ENCODE measurements around the gene GRIP2. TPM values are rescaled to one million over a fixed set of nuclear protein-coding genes. Genes with fewer than 3 reads are reported as not detected.
A peak's percentile ranks its signal among the peaks of the same experiment; 100 is the strongest.

GRIP2 gene
- total RNA-seq, 6 donors from 2014 or later: 0.33 to 1.0 (median 0.59) TPM

- ATAC-seq (ENCODE audit: low FRiP score in 2 of 2) (no peak), DNase-seq (no peak)
- no peak overlapping the region for H3K27ac ChIP-seq
- H3K36me3 ChIP-seq: peaks cover 2 to 53% (median 41%) of the 10 kb centered on the region in 4 donors
- no peak overlapping the region for H3K4me3 ChIP-seq
- TF ChIP-seq EP300 (IDR thresholded peaks at IDR 0.05): no peak
- TF ChIP-seq POLR2A (IDR thresholded peaks at IDR 0.05): no peak
- TF ChIP-seq POLR2AphosphoS5 (IDR thresholded peaks at IDR 0.05): no peak
- TF ChIP-seq, protein P1, sequence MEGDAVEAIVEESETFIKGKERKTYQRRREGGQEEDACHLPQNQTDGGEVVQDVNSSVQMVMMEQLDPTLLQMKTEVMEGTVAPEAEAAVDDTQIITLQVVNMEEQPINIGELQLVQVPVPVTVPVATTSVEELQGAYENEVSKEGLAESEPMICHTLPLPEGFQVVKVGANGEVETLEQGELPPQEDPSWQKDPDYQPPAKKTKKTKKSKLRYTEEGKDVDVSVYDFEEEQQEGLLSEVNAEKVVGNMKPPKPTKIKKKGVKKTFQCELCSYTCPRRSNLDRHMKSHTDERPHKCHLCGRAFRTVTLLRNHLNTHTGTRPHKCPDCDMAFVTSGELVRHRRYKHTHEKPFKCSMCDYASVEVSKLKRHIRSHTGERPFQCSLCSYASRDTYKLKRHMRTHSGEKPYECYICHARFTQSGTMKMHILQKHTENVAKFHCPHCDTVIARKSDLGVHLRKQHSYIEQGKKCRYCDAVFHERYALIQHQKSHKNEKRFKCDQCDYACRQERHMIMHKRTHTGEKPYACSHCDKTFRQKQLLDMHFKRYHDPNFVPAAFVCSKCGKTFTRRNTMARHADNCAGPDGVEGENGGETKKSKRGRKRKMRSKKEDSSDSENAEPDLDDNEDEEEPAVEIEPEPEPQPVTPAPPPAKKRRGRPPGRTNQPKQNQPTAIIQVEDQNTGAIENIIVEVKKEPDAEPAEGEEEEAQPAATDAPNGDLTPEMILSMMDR (IDR thresholded peaks at IDR 0.05): no peak
- no peaks in the 10 kb centered on the region for H3K9me3 ChIP-seq
- H3K27me3 ChIP-seq: no peaks in the 10 kb centered on the region
- H3K4me1 ChIP-seq: peaks cover 25 to 51% (median 41%) of the 10 kb centered on the region in 4 donors
- 76 to 100% methylated on average over 2 to 6 of the region's 6 CpGs for WGBS, 2 donors
Observed at GRCh38 chr3:14455571-14456317, 84.4 kb downstream of the GRIP2 start.

DNA sequence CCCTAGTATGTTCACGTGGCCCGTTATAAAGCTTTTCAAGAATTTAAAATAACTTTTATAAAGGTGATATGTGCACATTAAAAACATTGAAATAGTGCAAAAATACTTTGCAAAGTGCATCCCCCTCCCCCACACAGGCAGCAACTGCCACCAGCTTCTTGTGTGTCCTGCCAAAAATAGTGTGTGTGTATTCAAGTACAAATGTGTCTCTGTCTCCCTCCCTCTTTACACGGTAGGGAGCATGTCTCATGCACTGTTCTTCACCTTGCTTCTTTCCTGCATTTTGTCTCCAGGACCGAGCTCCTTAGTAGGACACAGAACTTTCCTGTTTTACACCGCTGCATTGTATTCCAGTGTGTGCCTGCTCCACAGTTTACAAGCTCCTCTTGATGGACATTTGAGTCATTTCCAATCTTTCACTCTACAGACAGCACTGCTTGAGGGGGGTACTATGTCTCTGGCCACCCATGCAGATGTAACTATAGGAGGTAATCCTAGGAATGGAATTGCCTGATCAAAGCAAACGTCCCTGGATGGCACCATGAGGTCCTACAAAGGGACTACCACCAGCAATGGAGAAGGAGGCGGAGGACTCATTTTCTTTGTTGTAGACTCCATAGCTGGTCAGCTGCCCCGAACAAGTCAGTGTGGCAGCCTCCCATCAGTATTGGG, 85.4 kb downstream of the GRIP2 start:
- no peaks in the 10 kb centered on the region for H3K27me3 ChIP-seq
- no peak overlapping the region for H3K4me3 ChIP-seq
- peak overlapping the region in 2 of 4 donors; percentile 3 to 73 for H3K27ac ChIP-seq
- ATAC-seq (ENCODE audit: low FRiP score in 2 of 2) (no peak), DNase-seq (no peak)
- no peak for TF ChIP-seq POLR2A (IDR thresholded peaks at IDR 0.05)
- TF ChIP-seq, protein P1 (IDR thresholded peaks at IDR 0.05): no peak
- TF ChIP-seq EP300 (IDR thresholded peaks at IDR 0.05): no peak
- no peak for TF ChIP-seq POLR2AphosphoS5 (IDR thresholded peaks at IDR 0.05)
- H3K4me1 ChIP-seq: peaks cover 25 to 47% (median 35%) of the 10 kb centered on the region in 4 donors
- no peaks in the 10 kb centered on the region for H3K9me3 ChIP-seq
- WGBS, 2 donors: 83 to 87% methylated on average over 6 to 8 of the region's 8 CpGs
- peaks cover 6 to 54% (median 43%) of the 10 kb centered on the region in 4 donors for H3K36me3 ChIP-seq

DNA sequence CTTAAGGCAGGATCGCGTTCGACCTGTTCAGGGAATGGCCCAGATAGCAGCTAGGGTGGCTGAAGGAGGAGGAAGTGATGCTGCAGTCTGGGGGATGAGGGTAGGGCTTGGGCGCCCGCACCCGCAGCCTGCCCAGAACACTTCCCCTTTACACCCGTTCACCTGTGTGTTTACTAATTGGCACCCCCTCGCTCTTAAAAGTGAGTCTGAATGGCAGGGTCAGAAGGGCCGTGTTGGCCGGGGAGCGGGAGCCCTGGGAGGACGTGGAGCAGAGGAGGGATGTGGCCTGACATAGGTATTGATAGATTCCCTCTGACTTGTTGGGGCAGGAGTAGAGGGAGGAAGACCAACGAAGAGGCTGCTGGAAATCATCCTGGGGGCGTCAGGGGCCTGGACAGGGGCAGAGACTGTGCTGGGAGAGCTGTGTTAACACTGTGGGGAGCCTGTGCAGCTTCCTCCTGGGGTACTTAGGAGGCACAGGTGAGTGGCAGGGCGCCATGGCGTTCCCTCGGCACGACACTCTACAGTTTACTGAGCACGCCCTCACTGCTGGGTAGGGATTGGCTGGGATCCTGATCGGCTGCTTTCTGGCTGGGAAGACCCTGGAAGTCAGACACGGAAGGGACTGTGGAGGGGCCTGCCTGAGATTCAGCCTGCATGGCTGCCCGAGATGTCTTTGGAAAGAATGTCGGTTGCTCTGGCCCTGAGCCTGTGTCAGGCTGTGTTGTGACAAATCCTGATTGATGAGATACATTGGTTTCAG, 86.1 kb downstream of the GRIP2 start:
- no peak overlapping the region for H3K4me3 ChIP-seq
- no peaks in the 10 kb centered on the region for H3K9me3 ChIP-seq
- ATAC-seq (ENCODE audit: low FRiP score in 2 of 2): no peak
- no peak for DNase-seq
- 59 to 69% methylated on average over 18 to 23 of the region's 23 CpGs for WGBS, 2 donors
- TF ChIP-seq POLR2AphosphoS5 (IDR thresholded peaks at IDR 0.05) (no peak), EP300 (IDR thresholded peaks at IDR 0.05) (no peak), POLR2A (IDR thresholded peaks at IDR 0.05) (no peak)
- TF ChIP-seq, protein P1 (IDR thresholded peaks at IDR 0.05): no peak
- H3K4me1 ChIP-seq: peaks cover 25 to 50% (median 35%) of the 10 kb centered on the region in 4 donors
- H3K27me3 ChIP-seq: no peaks in the 10 kb centered on the region
- H3K36me3 ChIP-seq: peaks cover 6 to 54% (median 43%) of the 10 kb centered on the region in 4 donors
- H3K27ac ChIP-seq: peak overlapping the region; percentile 42 to 85 (median 67)

DNA sequence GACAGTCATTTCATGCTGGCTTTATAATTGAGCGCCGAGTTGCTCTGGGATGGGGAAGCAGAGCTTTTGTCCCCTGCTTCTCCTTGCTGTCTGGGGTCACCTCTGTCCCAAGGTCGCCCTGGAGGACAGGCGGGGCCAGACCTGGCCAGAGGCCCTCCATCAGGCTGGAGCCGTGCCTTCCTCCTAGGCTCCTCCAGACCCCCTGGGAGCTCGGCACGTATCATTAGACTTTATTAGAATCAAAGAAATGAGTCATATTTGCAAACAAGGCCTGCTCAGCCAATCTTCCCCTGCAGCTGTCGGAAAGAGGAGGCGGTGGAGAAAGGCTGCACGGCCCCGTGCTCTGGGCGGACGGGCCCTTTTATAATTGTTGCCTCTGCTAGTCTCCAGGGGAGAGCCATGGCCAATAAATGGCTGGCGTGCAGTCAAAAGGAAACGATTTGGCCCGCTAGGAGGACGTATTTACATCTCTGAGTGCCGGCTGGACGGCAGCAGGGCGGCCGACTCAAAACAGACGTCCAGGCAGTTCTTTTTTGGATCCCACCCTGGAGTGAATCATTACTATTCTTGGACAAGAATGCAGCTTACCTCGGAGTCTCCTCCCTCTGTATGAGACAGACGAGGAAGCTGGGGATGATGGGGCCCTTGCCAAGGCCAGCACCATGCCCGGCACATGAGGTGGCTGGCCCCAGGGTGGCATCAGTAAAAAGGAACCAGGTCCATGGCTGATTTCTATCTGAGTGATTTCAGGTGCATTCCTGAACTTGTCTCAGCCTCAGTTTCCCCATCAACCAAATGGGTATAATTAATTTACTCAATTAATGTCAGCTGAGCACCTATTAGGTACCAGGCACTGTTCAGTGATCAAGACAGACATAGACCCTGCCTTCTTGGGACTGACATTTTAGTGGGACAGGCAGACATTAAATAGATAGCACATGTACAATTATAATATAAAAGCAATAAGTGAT, 87.1 kb downstream of the GRIP2 start:
- peak; percentile 82 to 92 for ATAC-seq (ENCODE audit: low FRiP score in 2 of 2)
- Histone ChIP-seq H3K4me1 (peaks cover 25 to 52% (median 32%) of the 10 kb centered on the region in 4 donors), H3K27ac (peak overlapping the region; percentile 61 to 85 (median 74)), H3K27me3 (no peaks in the 10 kb centered on the region), H3K36me3 (peaks cover 12 to 59% (median 51%) of the 10 kb centered on the region in 4 donors), H3K4me3 (no peak overlapping the region), H3K9me3 (no peaks in the 10 kb centered on the region)
- 35 to 47% methylated on average over 18 to 25 of the region's 25 CpGs for WGBS, 2 donors
- TF ChIP-seq, protein P1 (IDR thresholded peaks at IDR 0.05): peak in 2 of 6 experiments; percentile 28 to 54
- TF ChIP-seq POLR2A (IDR thresholded peaks at IDR 0.05) (no peak), EP300 (IDR thresholded peaks at IDR 0.05) (peak in 1 of 4 donors; percentile 40), POLR2AphosphoS5 (IDR thresholded peaks at IDR 0.05) (peak; percentile 63 to 73)
- peak; percentile 69 to 82 for DNase-seq
